GM21737 (cell line): Measurements from ENCODE around the gene PAN3.
A peak's percentile ranks its signal among the peaks of the same experiment; 100 is the strongest.
"Not testable (repeated sequence)": the region's sequence is repeated elsewhere in the genome, so short reads cannot be mapped to it uniquely, and the experiment has no call there.

Experiments
- ATAC-seq: cut with Tn5 transposase; IDR thresholded peaks from one replicate; pipeline ENCODE4 v1.9.1; 2021; ENCODE audit warnings: mild to moderate bottlenecking, moderate library complexity; ENCODE audit not compliant: unreplicated experiment

PAN3 gene, protein sequence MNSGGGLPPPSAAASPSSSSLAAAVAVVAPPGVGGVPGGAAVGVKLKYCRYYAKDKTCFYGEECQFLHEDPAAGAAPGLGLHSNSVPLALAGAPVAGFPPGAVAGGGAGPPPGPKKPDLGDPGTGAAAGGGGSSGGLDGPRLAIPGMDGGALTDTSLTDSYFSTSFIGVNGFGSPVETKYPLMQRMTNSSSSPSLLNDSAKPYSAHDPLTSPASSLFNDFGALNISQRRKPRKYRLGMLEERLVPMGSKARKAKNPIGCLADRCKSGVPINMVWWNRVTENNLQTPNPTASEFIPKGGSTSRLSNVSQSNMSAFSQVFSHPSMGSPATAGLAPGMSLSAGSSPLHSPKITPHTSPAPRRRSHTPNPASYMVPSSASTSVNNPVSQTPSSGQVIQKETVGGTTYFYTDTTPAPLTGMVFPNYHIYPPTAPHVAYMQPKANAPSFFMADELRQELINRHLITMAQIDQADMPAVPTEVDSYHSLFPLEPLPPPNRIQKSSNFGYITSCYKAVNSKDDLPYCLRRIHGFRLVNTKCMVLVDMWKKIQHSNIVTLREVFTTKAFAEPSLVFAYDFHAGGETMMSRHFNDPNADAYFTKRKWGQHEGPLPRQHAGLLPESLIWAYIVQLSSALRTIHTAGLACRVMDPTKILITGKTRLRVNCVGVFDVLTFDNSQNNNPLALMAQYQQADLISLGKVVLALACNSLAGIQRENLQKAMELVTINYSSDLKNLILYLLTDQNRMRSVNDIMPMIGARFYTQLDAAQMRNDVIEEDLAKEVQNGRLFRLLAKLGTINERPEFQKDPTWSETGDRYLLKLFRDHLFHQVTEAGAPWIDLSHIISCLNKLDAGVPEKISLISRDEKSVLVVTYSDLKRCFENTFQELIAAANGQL

DNA sequence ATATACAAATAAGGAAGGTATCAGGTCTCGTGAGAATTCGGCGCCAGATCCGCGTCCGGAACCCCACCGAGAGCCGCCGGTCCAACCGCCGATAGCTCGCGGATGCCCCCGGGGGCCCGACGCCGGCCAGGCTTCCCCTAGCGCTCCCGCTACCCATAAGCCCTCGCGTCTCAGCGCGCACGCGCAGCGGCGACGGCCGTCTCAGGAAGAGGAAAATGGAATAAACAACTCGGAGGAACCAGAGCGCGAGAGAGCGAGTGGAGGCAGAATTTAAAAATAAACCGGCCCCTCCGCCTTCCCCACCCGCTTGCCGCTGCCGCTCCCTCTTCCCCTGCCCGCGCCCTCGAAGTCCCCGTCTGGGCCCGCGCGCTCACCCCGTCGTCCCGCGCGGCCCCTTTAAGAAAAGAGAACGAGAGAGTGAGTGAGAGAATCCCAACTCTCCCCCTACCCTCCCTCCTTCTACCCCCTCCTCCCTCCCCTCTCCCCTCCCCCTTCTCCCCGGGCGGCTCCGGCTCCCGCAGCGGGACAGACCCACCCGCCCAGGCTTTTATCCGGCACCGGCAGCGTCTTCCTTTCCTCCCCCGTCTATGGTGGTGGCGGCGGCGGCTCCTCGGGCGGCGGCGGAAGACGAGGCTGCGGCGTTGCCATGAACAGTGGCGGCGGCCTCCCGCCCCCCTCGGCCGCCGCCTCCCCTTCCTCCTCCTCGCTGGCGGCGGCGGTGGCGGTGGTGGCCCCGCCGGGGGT lies at the start of gene PAN3:
TSS of gene PAN3 (plus strand) at position 534 of the 744 bp plus-strand sequence. CDS start at position 647, 113 bp downstream.
- peak; percentile 49 for ATAC-seq

DNA sequence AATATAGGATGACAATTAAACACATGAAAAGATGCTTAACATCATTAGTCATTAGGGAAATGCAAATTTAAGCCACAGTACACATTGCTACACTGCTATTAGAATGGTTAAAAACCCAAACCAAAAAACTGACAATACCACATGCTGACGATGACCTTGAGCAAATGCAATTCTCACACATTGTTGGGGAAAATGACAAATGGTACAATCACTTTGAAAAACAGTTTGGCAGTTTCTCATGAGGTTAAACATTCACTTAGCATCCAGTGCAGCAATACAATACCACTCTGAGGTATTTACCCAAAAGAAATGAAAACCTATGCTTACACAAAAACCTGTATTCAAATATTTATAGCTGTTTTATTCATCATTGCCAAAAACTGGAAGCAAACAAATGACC lies 49.3 kb upstream of the PAN3 start:
- ATAC-seq, result no peak

DNA sequence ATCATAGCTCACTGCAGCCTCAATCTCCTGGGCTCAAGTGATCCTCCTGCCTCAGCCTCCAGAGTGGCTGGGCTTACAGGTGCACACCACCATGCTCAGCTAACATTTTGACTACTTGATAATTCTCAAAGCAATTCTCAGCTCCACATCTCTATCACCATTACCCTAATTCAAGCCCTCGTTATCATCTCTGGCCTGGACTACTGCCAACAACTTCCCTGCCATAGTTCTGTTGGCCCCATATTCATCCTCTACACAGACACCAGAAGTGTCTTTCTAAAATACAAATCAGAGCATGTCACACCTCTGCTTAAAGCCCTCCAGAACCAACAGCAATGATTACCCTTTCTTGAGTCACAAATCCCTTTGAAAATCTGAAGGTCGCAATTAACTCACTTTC lies 45.9 kb upstream of the PAN3 start:
- no peak for ATAC-seq

DNA sequence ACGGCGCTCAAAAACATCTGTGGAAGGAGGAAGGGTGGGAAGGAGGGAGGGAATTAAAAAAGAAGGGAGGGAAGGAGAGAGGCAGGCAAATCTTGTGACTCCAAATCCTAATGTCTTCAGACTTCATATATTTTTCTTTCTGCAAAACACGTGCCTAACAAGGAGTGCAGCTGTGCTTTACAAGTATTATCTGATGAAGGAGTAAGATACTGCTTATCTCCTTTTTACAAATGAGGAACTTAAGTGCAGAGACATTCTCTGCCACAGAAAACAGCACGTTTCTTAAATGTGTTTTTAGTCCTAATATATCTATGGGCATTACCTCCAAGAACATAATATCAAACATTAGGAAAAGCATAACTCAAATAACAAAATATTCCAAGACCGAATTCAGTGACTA lies 44.5 kb upstream of the PAN3 start:
- ATAC-seq, result no peak

DNA sequence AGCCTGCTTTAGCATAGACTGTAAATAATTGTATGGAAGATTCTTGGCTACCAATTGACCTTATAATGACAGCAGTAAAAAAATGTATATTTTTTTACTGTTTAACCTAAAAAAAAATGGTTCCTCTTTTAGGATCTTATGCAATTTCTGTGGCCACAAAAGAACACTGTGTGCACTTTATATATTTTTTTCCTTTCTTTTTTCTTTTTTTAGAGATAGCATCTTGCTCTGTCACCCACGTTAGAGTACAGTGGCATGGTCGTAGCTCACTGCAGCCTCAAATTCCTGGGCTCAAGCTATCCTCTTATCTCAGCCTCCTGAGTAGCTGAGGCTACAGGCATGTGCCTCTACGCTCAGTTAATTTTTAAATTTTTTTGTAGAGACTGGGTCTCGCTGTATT lies 44.0 kb upstream of the PAN3 start:
- ATAC-seq, result no peak

DNA sequence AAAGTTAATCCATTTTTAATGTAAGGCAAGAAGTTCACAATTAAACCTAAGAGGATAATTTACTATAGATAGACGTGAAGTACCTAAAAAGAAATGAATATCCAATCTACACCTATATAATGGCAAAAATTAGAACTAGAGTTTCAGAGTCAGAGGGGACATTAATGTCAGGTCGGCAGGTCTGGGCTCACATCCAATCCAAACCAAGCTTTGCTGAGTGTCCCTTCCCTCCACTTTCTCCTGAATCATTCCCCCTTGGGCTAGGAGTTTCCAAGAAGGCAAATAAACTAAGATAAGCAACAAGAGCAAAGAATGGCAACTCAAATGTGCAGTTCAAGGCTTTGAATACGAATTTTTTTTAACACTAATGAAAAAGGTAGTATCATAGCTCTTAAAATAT lies 40.8 kb upstream of the PAN3 start:
- no peak for ATAC-seq

DNA sequence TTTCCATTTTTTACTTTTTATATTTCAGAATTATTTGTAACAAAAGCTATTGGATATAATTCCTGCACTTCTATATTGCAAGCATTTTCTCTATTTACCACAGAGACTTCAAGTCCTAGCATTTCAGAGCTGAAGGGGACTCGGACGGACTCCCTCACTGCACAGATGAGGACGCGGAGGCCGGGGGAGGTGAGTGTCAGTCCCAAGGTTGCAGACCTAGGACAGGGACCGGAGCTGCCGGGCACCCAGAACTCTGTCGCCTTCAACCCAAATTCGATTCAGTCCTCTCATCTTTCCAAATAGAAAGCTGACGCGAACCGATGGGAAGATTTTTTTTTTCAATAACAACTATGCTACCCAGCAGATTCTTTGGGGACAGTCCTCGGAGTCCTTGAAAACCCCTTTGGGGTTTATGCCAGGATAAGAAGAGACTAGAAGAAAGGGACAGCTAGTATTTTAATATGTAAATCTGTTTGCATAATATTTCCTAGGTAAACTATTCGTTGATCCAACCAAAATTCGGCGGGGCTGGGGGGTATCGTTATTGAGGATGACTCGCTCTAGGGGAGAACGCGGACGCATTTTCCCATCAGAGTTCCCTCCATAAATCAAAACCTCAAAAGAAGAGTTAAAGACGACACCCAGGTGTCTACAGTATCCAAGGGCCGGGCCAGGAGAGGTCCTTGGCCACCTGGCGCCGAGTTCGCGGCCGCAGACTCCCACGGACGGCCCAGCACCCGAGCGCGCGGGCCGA lies 38.8 kb upstream of the PAN3 start:
- no peak for ATAC-seq

DNA sequence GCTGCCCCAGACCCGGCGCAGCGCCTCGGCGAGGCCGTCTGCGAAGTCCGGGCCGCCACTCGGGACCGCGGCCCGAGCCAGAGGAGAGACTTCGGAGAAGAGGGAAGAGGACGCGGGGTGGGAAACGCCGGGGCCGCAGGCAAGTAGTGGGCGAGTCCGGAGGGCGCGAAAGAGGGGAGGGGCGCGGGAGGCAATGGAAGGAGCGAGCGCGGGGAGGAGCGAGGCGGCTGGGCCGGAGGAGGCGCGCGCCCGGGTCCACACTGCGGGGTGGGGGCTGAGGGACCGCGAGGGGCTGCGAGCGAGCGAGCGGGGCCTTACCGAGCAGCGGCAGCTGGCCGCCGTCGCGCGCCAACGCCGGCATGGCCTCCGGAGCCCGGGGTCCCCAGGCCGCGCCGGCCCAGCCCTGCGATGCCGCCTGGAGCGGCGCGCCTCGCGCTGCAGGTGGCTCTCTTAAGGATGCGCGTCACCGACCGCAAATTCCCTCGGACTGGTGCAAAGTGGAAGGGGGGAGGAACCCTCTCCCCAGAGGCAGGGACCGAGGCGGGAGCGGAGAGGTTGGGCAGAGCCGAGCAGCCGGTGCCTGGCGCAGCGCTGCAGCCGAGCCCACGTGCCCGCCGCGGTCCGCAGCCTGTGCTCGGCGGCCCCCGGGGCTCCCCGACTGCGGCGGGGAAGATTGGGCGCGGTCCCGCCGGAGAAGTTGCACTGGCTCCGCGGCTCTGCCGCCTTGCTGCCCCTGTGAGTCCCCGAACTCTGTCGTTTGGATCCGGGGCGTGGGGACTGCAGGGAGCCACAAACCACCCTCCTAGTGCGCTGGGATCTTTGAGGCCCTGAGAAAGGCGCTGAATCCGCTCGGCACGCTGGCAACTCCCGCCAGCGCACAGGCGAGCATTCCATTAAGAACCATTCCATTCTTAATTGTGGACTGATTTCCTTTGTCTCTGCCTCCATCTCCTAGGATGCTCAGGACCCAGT lies 37.9 kb upstream of the PAN3 start, which contains the start of gene FLT3:
TSS of gene FLT3 (minus strand) at position 427 of the 972 bp plus-strand sequence. CDS start at position 361, 66 bp downstream.
- ATAC-seq, result no peak

DNA sequence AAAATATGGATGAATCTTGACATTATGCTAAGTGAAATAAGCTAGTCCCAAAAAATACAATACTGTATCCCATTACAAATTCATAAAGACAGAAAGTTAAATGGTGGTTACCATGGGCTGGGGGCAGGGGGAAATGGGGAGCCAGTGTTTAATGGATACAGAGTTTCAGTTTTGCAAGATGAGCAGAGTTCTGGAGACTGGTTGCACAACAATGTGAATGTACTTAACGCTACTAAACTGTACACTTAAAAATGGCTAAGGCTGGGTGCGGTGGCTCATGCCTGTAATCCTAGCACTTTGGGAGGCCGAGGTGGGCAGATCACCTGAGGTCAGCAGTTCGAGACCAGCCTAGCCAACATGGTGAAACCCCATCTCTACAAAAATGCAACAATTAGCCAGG lies 36.5 kb upstream of the PAN3 start:
- ATAC-seq, result not testable (repeated sequence)

DNA sequence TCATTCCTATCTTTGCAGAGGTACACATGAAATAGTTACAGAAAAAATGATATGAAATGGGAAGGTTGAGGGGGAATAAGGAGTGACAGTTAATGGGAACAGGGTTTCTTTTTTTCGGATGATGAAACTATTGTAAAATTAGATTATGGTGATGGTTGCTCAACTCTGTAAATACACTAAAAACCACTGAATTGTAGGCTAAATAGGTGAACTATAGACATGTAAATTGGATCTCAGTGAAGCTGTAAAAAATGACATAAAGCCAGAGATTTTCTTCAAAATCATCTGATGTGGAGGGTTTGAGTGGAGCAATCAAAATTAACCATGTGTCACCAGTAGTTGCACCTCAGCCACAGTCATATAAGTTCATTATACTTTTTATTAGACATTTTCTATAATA lies 31.4 kb upstream of the PAN3 start:
- no peak for ATAC-seq

DNA sequence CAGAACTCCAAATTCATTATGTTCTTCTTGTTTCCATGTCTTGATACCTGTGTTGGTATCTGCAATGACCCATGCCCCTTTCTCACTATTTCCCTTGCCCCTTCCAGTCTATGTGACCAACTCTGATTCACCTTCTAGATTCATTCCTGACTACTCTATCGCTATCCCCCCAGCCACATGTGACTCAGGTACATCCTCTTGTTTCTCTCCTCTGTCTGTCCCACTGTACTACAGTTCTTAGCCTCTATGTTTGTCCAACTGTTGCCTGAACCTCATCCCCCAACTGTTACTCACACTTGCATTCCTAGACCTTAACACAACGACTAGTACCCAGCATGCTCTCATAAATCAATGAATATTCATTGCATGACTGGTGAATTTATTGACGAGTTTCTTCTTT lies 27.9 kb upstream of the PAN3 start:
- ATAC-seq, result no peak

DNA sequence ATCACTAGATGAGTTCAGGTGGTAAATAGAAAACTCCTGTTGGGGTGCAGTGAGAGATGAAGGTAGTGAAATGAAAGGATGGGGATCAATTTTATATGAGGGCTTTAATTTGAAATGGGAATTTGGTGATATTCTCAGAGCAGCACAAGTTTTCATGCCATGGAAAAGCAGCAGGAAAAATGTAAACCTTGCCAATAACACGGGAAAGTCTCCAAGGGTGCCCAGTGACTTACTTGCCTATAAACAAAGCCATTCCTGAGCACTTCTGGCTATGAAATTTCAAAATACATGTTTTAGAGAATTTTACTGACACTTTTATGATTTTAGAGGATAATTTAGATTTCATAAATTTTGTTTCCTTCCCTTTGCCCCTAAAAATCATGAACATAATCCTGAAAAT lies 21.6 kb upstream of the PAN3 start:
- ATAC-seq, result no peak

DNA sequence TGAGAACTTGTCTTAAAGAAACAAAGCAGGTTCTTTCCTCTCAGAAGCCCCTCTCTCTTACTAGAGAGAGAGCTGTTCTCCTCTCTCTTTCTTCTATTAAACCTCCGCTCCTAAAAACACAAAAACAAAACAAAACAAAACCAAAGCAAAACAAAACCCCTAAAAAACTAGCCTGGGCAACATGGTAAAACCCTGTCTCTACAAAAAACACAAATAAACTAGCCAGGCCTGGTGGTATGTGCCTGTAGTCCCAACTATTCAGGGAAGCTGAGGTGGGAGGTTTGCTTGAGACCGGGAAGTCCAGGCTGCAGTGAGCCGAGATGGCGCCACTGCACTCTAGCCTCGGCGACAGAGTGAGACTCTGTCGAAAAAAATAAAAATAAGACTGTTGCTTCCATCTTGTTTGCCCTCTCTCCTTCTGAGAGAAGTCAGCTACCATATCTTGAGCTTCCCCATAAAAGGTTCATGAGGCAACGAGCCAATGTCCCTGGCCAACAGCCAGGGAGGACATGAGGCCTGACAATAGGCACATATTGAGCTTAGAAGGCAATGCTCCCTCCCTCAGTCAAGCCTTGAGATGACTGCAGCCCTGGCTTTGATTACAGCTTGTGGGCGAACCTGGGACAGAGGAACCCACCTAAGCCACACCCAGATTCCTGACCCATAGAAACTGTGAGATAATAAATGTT lies 20.5 kb upstream of the PAN3 start:
- no peak for ATAC-seq

DNA sequence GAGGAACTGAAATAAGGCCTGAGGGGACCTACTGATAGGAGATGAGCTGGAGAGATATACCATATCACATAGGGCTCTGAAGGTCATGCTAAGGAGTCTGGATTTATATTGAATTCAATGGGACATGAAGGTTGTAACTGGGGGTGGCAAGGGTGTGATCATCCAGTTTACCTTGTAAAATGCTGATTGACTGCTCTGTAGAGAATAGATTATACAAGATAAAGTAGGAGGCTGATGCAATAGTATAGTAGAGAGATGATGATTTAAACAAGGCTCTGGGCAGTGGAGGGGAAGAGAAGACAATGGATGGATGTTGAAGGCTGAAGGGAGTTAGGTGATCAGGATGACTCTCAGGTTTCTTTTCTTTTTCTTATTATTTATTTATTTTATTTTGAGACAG lies 18.0 kb upstream of the PAN3 start:
- no peak for ATAC-seq

DNA sequence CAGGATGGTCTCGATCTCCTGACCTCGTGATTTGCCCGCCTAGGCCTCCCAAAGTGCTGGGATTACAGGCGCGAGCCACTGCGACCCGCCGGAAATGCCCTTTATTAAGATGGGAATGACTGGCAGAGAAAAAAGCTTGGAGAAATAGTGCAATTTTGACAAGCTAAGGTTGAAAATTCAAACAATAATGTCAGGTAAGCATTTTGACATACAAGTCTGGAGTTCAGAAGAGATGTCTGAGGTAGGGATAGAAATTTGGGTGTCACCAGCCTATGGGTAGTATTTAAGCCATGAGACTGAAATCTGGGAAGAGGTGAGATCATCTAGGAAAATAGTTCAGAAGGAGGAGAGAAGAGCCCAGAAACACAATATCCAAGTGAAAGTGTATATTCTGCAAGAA lies 17.1 kb upstream of the PAN3 start:
- no peak for ATAC-seq

DNA sequence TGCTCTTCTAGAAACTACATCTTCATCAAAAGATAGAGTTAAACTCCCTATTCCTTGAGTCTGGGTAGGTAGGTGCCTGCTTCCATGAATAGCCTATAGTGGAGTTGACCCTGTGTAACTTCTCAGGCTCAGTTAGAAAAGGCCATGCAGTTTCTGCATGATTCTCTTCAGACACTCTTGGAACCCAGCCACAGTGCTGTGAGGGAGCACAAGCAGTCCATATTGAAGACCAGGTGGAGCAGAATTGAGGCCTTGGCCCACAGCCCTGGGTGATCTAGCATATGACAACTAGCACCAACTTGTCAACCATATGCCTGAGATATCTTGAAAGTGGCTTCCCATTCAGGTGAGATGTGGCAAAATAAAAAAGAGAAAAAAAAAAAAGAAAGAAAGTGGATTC lies 10.3 kb upstream of the PAN3 start:
- no peak for ATAC-seq

DNA sequence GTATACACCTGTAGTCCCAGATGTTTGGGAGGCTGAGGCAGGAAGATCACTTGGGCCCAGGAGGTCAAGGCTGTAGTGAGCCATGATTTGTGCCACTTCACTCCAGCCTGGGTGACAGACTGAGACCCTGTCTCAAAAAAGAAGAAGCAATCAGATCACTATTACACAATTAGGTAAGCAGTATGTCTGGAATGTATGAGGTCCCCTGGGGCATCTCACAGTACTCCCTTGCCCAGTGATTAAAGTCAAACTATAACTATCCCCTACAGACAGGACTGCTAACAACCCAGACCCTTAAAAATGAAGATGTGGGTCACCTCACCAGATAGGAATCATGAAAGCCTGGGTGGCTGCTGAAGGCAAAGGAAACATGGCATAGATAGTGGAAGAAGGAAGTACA lies 9.4 kb upstream of the PAN3 start:
- no peak for ATAC-seq

DNA sequence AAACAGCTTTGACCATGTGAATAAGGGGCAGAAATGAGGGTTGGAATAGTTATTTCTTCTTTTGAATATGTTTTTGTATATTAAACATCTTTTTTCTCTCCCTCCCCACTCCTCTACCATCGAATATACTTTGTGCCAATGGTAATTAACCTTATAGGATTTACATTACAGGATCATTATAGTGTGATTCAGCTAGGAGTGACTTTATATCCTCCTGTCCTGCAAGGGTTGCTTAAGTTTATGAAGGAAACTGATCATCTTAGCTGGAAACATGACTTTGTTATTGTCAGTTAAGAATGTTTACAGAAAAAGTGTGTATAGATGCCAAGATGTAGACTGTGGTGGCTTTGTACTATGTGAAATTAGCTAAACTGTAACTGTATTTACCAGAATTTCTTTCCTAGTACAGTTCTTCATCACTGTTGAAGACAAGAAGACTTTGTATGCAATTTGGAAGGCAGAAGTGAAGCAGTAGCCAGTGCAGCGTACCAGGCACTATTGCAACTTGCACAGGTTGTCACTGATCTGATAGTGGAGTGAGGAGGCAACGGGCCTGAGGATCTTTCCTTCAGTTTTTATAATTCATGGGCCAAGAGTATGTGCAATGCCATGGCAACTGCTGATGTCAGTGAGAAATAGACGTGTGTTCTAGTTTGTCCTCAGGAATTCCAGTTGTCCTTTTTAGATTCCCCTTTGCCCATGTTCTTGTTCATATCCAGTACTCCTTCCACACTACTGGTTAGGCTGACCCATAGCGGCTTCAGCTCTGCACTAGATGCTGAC lies 8.2 kb upstream of the PAN3 start:
- ATAC-seq, result no peak
